Measurements from ENCODE around the gene PARP12.

The PARP12 gene

DNA sequence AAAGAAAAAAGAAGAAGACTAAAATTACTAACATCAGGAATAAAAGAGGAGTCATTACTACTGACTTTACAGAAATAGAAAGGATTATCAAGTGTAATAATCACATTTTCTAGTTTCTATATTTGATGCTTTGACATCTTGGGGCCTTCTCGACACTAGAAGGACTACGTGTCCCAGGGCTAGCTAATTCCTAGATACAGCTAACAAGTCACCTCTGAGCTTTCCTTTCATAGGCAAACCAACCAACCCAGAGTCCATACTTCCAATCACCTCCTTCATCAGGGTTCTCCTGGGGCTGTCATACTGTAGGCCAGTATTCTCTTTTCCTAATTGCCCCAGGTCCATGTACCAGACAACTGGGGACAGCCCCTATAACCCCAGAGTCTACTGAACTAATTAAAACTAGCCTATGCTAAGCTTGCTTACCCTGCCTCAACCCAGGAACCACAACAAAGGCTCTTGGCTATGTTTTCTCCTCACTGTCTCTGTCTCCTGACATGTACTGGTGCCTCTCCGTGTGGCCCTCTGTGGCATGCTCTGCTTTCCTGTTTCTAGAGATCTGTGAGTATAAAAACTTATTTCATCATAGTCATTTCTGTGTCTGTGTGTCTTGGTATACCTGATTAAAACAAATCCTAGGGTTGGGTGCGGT lies 6.7 kb upstream of the PARP12 start:
- H3K4me1 Mint-ChIP-seq: peaks cover 10% of the 10 kb centered on the region
- DNase-seq: no peak
- peak; percentile 74 for ATAC-seq
- H3K27me3 Mint-ChIP-seq: no peaks in the 10 kb centered on the region
- H3K9me3 Mint-ChIP-seq: peaks cover 21 to 38% of the 10 kb centered on the region in 2 donors
- no peak overlapping the region for H3K27ac Mint-ChIP-seq
- no peak overlapping the region for H3K4me3 Mint-ChIP-seq

DNA sequence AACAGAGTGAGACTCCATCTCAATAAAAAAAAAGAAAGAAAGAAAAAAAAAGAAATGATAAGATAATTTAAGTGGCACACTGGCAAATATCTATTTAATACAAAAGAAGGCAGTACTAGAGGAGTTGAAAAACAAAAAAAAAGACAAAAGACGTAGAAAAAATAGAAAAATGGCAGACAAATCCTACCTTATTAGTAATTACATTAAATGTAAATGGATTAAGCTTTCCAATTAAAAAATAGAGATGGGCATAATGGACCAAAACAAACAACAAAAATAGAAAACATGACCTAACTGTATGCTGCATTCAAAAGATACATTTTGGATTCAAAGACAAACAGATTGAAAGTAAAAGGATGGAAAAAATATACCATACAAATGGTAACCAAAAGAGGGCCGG lies 5.3 kb upstream of the PARP12 start:
- ATAC-seq (no peak), DNase-seq (no peak)
- H3K9me3 Mint-ChIP-seq: peaks cover 21 to 38% of the 10 kb centered on the region in 2 donors
- H3K4me3 Mint-ChIP-seq: no peak overlapping the region
- H3K27me3 Mint-ChIP-seq: no peaks in the 10 kb centered on the region
- H3K4me1 Mint-ChIP-seq: peaks cover 21% of the 10 kb centered on the region
- H3K27ac Mint-ChIP-seq: no peak overlapping the region

DNA sequence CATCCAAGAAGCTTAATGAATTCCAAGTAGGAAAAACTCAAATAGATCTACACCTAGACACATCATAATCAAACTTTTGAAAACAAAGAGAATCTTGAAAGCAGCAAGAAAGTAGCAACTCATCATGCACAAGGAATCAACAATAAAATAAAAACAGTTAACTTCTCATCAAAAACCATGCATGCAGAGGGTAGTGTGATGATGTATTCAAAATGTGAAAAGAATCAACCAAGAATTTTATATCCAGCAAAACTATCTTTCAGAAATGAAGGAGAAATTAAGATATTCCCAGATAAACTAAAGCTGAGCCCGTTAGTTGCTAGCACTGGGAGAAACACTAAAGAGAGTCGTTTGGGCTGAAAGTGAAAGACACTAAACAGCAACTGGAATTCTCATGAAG lies 4.3 kb upstream of the PARP12 start:
- Mint-ChIP-seq H3K9me3 (peaks cover 21 to 38% of the 10 kb centered on the region in 2 donors), H3K27ac (no peak overlapping the region), H3K4me3 (no peak overlapping the region), H3K27me3 (no peaks in the 10 kb centered on the region), H3K4me1 (peaks cover 22% of the 10 kb centered on the region)
- DNase-seq (no peak), ATAC-seq (no peak)

DNA sequence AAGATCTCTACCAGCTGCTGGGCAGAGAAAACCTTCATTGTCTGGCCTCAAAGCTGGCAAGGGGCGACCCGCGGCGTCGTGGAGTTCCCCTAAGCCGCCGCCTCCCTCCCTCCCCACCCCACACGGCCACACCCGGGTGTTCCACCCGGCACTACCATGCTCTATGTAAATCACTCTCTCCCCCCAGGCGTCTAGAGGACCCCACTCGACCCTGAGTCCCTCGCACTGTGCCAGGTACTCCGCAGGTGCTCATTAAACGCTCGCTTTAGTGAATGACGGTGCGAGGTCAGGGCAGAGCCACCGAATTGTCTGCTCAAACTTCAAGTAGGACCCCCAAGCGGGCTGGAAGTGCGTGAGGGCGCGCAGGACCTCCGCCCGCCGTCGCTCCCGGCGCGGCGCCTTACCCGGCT lies 628 bp downstream of the PARP12 start:
- DNase-seq: peak in 1 of 2 donors; percentile 47
- H3K27me3 Mint-ChIP-seq: no peaks in the 10 kb centered on the region

DNA sequence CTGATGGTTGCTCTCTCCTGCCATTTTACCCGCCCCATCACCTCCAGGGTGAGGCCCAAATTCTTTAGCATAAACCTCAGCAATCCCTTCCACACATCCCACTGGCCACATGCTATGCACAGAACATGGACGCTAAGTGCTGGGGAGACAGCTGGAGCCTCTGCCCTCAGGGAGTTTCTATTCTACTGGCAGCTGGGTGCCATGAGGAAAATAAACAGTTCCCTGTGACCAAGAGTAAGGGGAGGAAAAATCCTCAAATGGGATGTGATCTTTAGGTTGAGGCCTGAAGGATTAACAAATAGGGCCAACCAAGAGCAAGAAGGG lies 1.2 kb downstream of the PARP12 start:
- no peak for DNase-seq
- Mint-ChIP-seq H3K4me3 (peak overlapping the region; percentile 93 to 94), H3K27ac (no peak overlapping the region), H3K4me1 (peaks cover 62% of the 10 kb centered on the region), H3K27me3 (no peaks in the 10 kb centered on the region), H3K9me3 (peaks cover 7 to 12% of the 10 kb centered on the region in 2 donors)
- ATAC-seq: no peak

More for the DNA sequence above, 628 bp downstream of the PARP12 start:
- peaks cover 12 to 18% of the 10 kb centered on the region in 2 donors for H3K9me3 Mint-ChIP-seq
- peaks cover 58% of the 10 kb centered on the region for H3K4me1 Mint-ChIP-seq
- ATAC-seq: peak; percentile 72
- peak overlapping the region; percentile 93 to 94 for H3K4me3 Mint-ChIP-seq
- H3K27ac Mint-ChIP-seq: peak overlapping the region; percentile 71 to 96

DNA sequence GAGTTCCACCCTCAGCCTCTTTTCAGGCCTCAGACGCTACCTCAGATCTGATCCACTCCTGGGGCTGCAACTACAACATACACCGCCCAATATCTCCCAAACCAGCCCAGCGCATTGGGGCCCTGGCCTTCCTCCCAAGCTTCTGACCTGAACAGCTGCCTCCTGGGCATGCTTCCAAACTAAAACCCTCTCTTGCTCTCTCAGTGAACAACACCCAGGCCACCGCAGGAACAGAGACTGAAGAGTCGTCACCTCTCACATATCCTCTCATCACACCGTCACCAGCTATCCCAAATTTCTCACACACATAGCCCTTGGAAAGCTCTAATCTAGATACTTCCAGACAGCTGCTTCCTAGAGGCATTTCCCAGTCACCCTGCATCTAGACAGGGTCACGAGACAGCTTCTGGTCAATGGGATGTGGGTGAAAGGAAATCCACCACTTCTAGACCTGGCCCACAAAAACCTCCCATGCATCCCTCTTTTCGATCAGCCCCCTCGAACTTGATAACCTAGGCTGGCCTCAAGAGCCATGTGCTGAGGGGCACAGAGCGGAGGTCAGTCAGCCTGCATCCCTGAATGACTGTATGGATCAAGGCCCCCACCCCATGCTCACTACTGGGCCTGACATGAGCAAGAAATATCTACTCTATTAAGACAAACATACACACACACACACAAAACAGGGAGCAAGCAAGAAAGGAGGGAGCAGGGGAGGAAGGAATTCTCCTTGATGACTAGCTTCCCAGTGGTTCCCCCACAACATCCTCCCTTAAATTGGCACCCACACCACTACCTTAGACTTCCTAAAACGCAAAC lies 1.8 kb downstream of the PARP12 start:
- ATAC-seq (no peak), DNase-seq (no peak)
- Mint-ChIP-seq H3K9me3 (peaks cover 5 to 6% of the 10 kb centered on the region in 2 donors), H3K27ac (no peak overlapping the region), H3K27me3 (no peaks in the 10 kb centered on the region), H3K4me1 (peaks cover 66% of the 10 kb centered on the region), H3K4me3 (peak overlapping the region; percentile 93 to 94)

DNA sequence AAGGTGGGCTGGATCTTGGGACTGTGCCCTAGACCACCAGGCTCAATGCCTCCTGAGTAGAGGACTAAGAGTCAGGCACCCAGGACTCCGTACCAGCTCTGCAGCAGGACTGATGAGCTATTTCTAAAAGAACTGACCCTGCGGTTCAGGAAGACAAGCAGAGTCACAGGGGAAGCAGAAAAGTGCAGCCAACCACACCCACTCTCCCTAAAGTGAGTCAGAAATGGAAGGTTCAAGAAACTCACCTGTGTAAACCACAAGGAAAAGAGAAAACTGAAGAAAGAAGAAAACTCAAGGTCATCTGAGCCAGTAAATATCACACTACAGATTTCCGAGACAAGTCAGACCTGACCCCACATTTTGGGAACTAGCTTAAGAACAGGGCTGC lies 2.5 kb downstream of the PARP12 start:
- Mint-ChIP-seq H3K9me3 (no peaks in the 10 kb centered on the region), H3K27me3 (no peaks in the 10 kb centered on the region), H3K27ac (peak overlapping the region in 1 of 2 donors; percentile 70), H3K4me1 (peaks cover 72% of the 10 kb centered on the region), H3K4me3 (peak overlapping the region; percentile 56 to 94)
- DNase-seq: no peak
- ATAC-seq: no peak

DNA sequence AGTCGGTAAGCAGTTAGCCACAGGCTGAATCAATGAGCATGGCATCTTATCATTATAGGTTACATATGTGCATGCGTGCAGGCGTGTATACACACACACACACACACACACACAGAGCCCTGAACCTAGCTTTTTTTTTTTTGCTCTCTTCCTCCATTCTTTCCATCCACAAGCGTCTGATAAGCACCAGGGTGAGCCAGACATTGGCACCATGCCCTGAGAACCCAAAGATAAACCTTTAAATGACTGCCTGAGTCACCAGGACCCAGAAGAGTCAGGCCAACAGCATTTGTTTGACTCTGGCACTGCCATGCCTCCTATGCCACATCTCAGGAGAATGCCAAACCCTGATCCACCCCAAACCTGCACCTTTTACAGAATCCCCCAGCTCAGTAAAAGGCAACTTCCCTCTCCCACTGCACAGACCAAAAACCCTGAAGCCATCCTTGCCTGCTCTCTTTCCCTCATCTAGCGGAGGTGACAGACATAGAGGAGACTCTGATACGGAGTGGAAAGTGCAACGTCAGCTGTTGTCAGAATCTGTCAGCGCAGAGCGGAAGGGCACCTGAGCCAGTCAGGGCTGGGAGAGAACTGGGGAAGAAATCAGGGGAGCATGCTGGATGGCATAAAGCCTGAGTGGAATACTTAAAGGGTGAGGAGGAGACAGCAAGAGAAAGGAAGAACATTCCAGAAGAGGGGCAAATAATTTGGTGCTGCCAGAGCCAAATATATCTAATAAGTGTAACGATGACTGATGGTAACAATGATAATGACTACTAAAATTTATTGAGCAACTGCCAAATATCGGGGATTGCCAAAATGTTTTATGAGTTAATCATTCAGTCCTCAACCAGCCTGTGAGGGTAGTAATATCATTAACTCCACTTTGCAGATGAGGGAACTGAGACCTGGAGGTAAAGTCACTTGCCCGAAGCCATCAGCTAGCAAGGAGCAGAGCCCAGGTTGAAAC lies 3.2 kb downstream of the PARP12 start:
- Mint-ChIP-seq H3K4me1 (peaks cover 77% of the 10 kb centered on the region), H3K9me3 (no peaks in the 10 kb centered on the region), H3K27ac (no peak overlapping the region), H3K27me3 (no peaks in the 10 kb centered on the region), H3K4me3 (peak overlapping the region; percentile 19 to 94)
- DNase-seq (no peak), ATAC-seq (no peak)

DNA sequence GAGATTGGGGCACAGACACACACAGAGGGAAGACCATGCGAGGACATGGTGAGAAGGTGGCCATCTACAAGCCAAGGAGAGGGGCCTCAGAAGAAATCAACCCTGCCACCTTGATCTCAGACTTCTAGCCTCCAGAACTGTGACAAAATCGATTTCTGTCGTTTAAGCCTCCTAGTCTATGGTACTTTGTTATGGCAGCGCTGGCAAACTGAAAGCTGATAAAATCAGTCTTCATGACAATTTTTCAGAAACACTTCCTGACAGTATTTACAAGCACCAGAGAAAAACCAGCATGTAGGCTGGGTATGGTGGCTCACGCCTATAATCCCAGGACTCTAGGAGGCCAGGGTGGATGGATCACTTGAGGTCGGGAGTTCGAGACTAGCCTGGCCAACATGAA lies 4.2 kb downstream of the PARP12 start:
- Mint-ChIP-seq H3K27me3 (no peaks in the 10 kb centered on the region), H3K4me3 (no peak overlapping the region), H3K4me1 (peaks cover 81% of the 10 kb centered on the region), H3K27ac (no peak overlapping the region), H3K9me3 (no peaks in the 10 kb centered on the region)
- ATAC-seq (no peak), DNase-seq (no peak)

DNA sequence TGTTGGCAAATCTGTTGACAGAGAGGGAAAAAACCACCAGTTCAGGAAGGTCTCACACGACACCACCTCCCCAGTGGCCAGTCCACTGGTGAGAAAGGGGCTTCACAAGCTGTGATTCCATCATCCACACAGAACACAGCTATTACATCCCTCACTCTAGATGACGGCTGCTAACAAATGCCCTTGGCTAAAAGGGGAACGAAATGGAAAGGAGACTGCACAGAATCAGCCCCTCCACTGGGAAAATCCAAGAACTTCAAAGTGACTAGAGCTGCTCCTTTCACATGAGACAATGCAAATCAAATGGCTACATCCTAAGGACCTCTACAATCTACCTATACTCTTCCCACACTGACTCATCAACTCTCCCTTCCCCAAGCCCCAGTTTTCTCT lies 5.6 kb downstream of the PARP12 start:
- Mint-ChIP-seq H3K4me1 (peaks cover 83% of the 10 kb centered on the region), H3K27me3 (no peaks in the 10 kb centered on the region), H3K9me3 (no peaks in the 10 kb centered on the region), H3K27ac (no peak overlapping the region), H3K4me3 (no peak overlapping the region)
- ATAC-seq (no peak), DNase-seq (no peak)

DNA sequence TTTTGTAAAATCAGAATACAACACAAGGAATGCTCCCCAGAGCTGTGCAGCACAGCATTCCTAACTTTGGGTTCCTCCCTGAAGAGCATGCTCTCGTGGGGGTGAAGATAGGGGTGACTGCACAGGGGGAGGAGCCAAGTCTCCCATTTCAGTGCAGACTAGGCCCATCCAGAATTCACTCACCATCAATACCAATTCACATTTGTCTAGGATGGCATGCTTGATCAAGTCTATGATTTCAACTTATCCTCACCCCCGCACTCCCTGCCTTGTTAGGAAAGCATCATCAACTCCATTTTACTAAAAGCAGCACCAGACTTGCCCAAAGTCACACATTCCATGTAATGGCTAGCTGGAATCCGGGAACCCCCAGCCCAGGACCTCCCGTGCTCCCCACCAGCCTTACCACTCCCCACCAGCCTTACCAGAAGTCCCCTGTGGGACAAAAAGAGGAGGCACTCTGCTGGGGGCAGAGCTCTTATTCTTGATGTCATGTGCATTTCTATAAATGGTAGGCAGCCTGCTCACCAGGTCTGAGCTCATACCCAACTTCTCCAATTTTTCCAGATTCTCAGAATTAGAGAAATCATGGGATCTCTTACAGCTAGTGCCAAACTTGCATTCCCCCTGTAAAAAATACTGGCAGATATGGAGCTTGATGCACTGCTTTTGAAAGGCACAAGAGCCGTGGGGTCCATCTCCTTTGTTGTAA lies 6.2 kb downstream of the PARP12 start:
- no peaks in the 10 kb centered on the region for H3K9me3 Mint-ChIP-seq
- DNase-seq: no peak
- H3K4me3 Mint-ChIP-seq: peak overlapping the region in 1 of 2 donors; percentile 48
- no peak overlapping the region for H3K27ac Mint-ChIP-seq
- no peaks in the 10 kb centered on the region for H3K27me3 Mint-ChIP-seq
- no peak for ATAC-seq
- H3K4me1 Mint-ChIP-seq: peaks cover 78% of the 10 kb centered on the region

DNA sequence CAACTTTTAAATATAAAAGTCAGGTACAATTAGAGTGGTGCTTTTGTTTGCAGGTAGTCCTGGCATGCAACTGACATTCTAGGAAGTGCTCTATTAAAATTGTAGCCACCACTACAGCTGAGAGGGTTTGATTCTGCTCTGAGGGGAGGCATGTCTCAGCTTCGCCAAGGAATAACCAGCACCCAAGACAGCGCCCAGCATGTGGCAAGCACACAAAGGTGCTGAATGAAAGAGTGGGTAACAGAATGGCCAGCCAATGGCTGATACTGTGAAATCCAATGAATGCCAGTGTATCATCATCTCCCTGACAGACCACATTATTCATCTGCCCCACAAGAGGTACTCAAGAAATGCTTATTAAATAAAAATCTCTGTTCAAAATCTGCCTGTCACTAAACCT lies 6.9 kb downstream of the PARP12 start:
- Mint-ChIP-seq H3K9me3 (no peaks in the 10 kb centered on the region), H3K4me1 (peaks cover 71% of the 10 kb centered on the region), H3K4me3 (no peak overlapping the region), H3K27ac (no peak overlapping the region), H3K27me3 (no peaks in the 10 kb centered on the region)
- no peak for ATAC-seq
- no peak for DNase-seq

DNA sequence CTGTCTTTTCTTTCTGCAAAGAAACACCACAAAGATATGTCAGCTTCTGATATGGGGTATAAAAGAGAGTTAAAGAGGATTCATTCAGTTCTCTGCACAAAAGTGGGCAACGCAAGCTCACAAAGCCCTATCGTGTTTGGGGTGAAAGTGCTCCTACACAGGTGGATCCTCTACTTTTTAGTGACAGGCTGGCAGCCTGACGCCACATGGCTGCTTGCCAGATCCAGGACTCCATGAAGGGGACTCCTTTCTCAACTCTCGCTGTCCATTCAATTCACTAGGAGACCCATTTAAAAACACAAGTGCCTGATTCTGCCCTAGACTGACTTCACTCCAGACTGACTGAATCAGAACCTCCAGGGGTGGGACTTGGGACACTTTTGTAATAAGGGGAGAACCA lies 8.0 kb downstream of the PARP12 start:
- Mint-ChIP-seq H3K4me3 (no peak overlapping the region), H3K27me3 (no peaks in the 10 kb centered on the region), H3K4me1 (peaks cover 71% of the 10 kb centered on the region), H3K9me3 (no peaks in the 10 kb centered on the region), H3K27ac (no peak overlapping the region)
- ATAC-seq (no peak), DNase-seq (no peak)

DNA sequence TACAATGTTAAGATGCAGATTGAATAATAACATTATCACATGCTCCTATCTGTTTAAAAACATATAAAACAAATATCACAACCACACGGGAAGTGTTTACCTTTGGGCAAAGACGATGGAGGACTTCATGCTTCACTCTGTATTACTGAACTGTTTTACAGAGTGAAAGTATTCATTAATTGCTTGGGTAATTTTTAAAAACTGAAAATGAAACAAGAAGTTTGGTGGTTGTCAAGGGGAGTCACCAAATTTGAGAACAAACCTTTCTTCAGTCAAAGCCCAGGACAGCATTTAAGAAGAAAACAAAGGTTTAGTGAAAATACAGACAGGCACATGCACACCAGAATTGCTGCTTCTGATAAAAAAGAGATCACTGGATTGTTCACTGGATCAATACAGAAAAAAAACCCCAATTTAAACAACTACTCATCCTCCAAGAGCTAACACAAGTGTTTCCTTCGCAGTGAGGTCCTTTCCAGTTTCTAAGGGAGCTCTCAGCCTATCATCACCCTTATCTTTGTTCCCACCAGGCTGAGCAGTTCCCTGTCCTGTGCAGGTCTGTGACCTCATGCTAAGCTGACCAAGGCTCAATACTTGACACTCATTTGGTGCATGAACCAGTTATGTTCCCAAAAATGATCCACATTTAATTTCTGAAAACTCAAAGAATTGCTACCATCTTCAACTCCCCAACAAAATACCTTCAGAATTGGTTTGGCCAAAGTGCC lies 8.8 kb downstream of the PARP12 start:
- H3K27me3 Mint-ChIP-seq: no peaks in the 10 kb centered on the region
- peaks cover 68% of the 10 kb centered on the region for H3K4me1 Mint-ChIP-seq
- peak overlapping the region; percentile 23 to 46 for H3K4me3 Mint-ChIP-seq
- no peak overlapping the region for H3K27ac Mint-ChIP-seq
- no peak for DNase-seq
- no peak for ATAC-seq
- no peaks in the 10 kb centered on the region for H3K9me3 Mint-ChIP-seq

DNA sequence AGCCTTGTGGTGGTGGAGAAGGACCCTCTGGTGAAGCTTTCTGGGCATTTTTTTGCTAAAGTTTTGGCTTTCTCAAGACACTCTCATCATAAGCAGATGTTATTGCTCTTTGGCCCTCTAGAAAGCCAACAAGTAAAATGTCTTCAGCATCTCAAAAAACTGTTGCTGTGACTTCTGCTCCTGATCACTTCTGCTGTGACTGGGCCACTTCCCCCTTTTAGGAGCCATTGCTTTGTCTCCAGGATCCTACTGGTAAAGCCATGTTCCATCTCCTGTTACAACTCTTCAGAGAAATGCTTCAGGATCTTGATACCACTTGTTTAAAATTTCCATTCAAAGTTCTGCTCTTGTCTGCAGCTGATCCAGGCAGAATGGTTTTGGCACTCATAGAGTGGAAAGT lies 10.9 kb downstream of the PARP12 start:
- Mint-ChIP-seq H3K4me3 (no peak overlapping the region), H3K27me3 (no peaks in the 10 kb centered on the region), H3K9me3 (no peaks in the 10 kb centered on the region), H3K27ac (no peak overlapping the region), H3K4me1 (peaks cover 50% of the 10 kb centered on the region)
- no peak for ATAC-seq
- no peak for DNase-seq

All from stimulated activated naive CD8-positive, alpha-beta T cell treated with anti-CD3 and anti-CD28 coated beads, Interleukin-15, amount 100 ng/mL, for 72 hours (primary cell).